ENCODE results near the gene ATF5. TPM values are rescaled to one million over a fixed set of nuclear protein-coding genes. Genes with fewer than 3 reads are reported as not detected.

The ATF5 gene
- total RNA-seq, 1 experiment from 2014 or later, result 30.7 TPM

DNA sequence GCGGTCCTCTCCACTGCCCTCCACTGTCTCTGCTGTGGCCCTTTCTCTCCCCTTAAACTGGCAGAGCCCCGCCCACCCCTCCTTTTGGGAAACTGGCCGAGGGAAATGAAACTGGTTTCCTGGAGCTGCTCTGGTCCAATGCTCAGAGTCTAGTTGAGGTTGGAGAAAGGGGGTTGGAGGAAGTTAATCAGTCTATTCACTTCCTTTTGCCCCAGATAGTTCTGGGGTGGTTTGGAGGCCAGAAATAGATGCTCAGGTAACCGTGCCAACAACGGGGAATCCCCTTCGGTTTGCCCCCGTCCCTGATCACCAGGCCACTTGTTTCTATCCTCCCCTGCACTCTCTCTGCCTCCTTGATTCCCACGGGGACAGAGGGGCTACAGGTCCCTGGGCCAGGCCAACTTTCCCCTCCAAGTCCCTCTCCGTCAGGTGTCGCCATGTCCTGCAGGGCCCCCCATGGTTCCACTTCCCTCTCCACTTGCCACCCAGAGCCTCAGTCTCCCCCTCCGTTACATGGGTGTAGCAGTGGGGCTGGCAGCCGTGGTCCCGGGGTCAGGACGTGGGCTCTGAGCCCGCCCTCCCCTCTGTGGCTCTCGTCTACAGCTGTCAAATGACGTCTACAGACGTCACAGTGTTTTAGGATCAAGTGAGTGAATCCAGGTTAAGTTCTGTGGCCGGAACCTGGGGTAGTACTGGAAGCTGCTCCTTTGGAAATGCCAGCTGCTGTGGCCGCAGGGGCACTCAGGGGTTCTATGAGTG is 32.0 kb upstream of the ATF5 start, which contains the start of gene IL4I1:
Gene IL4I1, minus strand, starts transcription at position 25 of the 759 bp plus-strand sequence. CDS start 727 bp downstream, outside the sequence.
- Mint-ChIP-seq H3K9me3 (ENCODE audit: low read depth, unreplicated experiment) (no peaks in the 10 kb centered on the region), H3K4me1 (ENCODE audit: low read depth, unreplicated experiment) (peaks cover 22% of the 10 kb centered on the region), H3K36me3 (ENCODE audit: insufficient read depth, unreplicated experiment) (peaks cover 15% of the 10 kb centered on the region), H3K4me3 (ENCODE audit: low read depth, unreplicated experiment) (peak within 1 kb of the TSS; percentile 47), H3K27me3 (ENCODE audit: unreplicated experiment) (peaks cover 15% of the 10 kb centered on the region), H3K27ac (ENCODE audit: unreplicated experiment) (peak within 1 kb of the TSS; percentile 57)
- BruUV-seq (replicated peaks), result no TSS peak
- CTCF ChIA-PET, result interaction anchor here (1.6 kb wide), 1 partner anchor 31 kb away, joined by 8 read pairs; no protein-coding TSS in a partner anchor
- peak; percentile 63 for DNase-seq
- intact Hi-C loops (cut with micrococcal nuclease; ENCODE audit: unreplicated experiment), result no loop called here
- TF ChIP-seq, protein P1, sequence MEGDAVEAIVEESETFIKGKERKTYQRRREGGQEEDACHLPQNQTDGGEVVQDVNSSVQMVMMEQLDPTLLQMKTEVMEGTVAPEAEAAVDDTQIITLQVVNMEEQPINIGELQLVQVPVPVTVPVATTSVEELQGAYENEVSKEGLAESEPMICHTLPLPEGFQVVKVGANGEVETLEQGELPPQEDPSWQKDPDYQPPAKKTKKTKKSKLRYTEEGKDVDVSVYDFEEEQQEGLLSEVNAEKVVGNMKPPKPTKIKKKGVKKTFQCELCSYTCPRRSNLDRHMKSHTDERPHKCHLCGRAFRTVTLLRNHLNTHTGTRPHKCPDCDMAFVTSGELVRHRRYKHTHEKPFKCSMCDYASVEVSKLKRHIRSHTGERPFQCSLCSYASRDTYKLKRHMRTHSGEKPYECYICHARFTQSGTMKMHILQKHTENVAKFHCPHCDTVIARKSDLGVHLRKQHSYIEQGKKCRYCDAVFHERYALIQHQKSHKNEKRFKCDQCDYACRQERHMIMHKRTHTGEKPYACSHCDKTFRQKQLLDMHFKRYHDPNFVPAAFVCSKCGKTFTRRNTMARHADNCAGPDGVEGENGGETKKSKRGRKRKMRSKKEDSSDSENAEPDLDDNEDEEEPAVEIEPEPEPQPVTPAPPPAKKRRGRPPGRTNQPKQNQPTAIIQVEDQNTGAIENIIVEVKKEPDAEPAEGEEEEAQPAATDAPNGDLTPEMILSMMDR (IDR thresholded peaks at IDR 0.05; ENCODE audit: unreplicated experiment), result no peak

DNA sequence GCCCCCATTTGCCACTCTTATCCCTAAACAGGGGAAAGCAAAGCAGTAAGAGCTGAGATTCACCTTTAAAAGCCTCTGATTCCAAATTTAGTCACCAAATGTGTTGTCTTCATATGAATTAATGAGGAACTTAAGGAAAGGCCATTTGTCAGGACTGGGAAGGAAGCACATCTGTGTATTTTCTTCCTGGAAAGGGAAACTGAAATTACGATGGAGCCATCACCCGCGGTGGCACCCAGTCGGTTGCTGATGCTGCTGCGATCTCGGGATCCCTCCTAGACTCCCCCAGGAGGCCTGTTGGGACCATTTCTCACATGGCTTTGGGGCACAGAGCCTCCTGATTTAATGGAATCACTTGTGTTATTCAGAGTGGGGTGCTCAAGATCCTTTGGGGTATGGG is 24.9 kb upstream of the ATF5 start:
- intact Hi-C loops (cut with micrococcal nuclease; ENCODE audit: unreplicated experiment), result no loop called here
- peaks cover 37% of the 10 kb centered on the region for H3K36me3 Mint-ChIP-seq (ENCODE audit: insufficient read depth, unreplicated experiment)
- TF ChIP-seq, protein P1 (IDR thresholded peaks at IDR 0.05; ENCODE audit: unreplicated experiment), result no peak

DNA sequence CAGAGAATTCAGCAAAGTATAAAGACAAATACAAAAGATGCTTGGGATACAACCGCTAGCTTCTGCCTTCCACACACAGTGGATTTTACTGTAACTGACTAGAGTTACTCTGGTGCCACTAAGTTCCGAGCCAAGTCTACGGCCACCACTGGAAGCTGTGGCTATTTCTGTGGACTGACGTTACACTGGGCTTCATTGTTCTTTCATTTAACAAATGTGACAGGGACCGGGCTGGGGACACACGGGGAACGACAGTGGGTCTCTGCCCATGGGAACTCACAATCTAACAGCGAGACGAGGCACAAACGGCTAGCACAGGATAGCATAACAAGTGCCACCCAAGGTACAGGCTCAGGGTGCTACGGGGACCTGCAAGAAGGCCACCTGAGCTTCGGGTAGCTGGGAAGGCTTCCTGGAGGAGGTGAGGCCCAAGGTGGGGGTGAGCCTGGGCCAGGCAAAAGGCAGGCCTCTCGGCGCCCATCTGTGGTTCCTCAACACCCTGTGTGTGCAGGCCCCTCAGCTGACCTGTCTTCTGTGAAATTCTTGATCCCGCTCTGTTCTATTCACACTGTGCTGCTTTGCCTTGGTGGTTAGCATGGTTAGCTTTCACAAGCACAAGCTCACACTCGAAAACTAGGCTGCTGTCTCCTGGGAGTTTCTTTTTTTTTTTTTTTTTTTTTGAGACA is 22.0 kb upstream of the ATF5 start:
- intact Hi-C loops (cut with micrococcal nuclease; ENCODE audit: unreplicated experiment), result no loop called here
- Mint-ChIP-seq H3K36me3 (ENCODE audit: insufficient read depth, unreplicated experiment) (peaks cover 57% of the 10 kb centered on the region), H3K27ac (ENCODE audit: unreplicated experiment) (no peak overlapping the region), H3K4me1 (ENCODE audit: low read depth, unreplicated experiment) (peaks cover 12% of the 10 kb centered on the region), H3K9me3 (ENCODE audit: low read depth, unreplicated experiment) (no peaks in the 10 kb centered on the region), H3K4me3 (ENCODE audit: low read depth, unreplicated experiment) (no peak overlapping the region), H3K27me3 (ENCODE audit: unreplicated experiment) (no peaks in the 10 kb centered on the region)
- CTCF ChIA-PET, result interaction anchor here (0.5 to 0.6 kb wide), 2 partner anchors 13 to 79 kb away, joined by 3 to 5 read pairs; no protein-coding TSS in a partner anchor
- DNase-seq, result no peak
- TSS peak; percentile 55 for BruUV-seq (replicated peaks)
- TF ChIP-seq, protein P1 (IDR thresholded peaks at IDR 0.05; ENCODE audit: unreplicated experiment), result no peak

More for the DNA sequence above, 24.9 kb upstream of the ATF5 start:
- no peaks in the 10 kb centered on the region for H3K27me3 Mint-ChIP-seq (ENCODE audit: unreplicated experiment)
- no peak overlapping the region for H3K27ac Mint-ChIP-seq (ENCODE audit: unreplicated experiment)
- CTCF ChIA-PET, result no interaction called here
- H3K4me3 Mint-ChIP-seq (ENCODE audit: low read depth, unreplicated experiment), result no peak overlapping the region
- DNase-seq, result no peak
- no TSS peak for BruUV-seq (replicated peaks)
- no peaks in the 10 kb centered on the region for H3K9me3 Mint-ChIP-seq (ENCODE audit: low read depth, unreplicated experiment)
- H3K4me1 Mint-ChIP-seq (ENCODE audit: low read depth, unreplicated experiment), result no peaks in the 10 kb centered on the region

DNA sequence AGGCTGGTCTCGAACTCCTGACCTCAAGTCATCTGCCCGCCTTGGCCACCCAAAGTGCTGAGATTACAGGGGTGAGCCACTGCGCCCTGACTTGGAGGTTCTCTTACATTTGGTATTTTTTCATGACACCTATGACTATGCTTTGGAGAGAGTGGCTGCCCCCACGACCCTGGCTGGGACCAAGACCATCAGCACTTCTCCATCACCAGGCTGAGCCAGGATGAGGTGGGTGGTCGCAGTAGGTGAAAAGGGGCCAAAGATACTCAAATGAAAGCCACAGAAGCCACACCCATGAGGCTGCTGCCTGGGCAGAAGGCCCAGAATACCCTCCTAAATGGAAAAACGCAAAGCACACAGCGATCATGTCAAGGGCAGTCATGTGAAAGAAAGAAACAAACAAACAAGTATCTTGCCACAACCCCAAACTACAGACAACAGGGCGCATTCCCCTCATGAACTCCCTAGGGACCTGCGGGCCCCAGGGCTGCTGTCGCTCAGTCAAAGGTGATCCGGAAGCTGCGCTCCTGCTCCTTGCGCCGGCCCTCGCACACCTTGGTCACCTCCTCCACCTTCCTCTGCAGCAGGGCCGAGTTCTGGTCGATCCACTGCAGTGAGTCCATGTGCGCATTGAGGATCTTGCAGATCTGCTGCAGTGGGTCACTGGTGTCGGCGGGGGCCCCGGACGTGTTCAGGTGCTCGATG is 21.1 kb upstream of the ATF5 start:
- intact Hi-C loops (cut with micrococcal nuclease; ENCODE audit: unreplicated experiment), result no loop called here
- CTCF ChIA-PET, result interaction anchor here (0.5 kb wide), 1 partner anchor 12 kb away, joined by 5 read pairs; no protein-coding TSS in a partner anchor
- BruUV-seq (replicated peaks), result no TSS peak
- no peak for DNase-seq
- H3K27me3 Mint-ChIP-seq (ENCODE audit: unreplicated experiment), result no peaks in the 10 kb centered on the region
- H3K4me3 Mint-ChIP-seq (ENCODE audit: low read depth, unreplicated experiment), result no peak overlapping the region
- no peaks in the 10 kb centered on the region for H3K9me3 Mint-ChIP-seq (ENCODE audit: low read depth, unreplicated experiment)
- peaks cover 12% of the 10 kb centered on the region for H3K4me1 Mint-ChIP-seq (ENCODE audit: low read depth, unreplicated experiment)
- H3K36me3 Mint-ChIP-seq (ENCODE audit: insufficient read depth, unreplicated experiment), result peaks cover 61% of the 10 kb centered on the region
- H3K27ac Mint-ChIP-seq (ENCODE audit: unreplicated experiment), result peak overlapping the region; percentile 42
- TF ChIP-seq, protein P1 (IDR thresholded peaks at IDR 0.05; ENCODE audit: unreplicated experiment), result no peak
